Hepatocyte (in vitro differentiated cells): ENCODE results near the gene C19orf85.

Source experiments
- CTCF ChIP-seq: fragments of 200-600 bp; sonication (generic); IDR thresholded peaks from 2 replicates; pipeline ENCODE4 v1.5.1; 2016; ENCODE audit warnings: antibody characterized with exemption, mild to moderate bottlenecking; ENCODE audit not compliant: poor library complexity
- EZH2 ChIP-seq: fragments of 200-600 bp; sonication (generic); IDR thresholded peaks from 2 replicates; pipeline ENCODE4 v1.6.1; 2016; ENCODE audit warnings: antibody characterized with exemption, mild to moderate bottlenecking, borderline replicate concordance

DNA sequence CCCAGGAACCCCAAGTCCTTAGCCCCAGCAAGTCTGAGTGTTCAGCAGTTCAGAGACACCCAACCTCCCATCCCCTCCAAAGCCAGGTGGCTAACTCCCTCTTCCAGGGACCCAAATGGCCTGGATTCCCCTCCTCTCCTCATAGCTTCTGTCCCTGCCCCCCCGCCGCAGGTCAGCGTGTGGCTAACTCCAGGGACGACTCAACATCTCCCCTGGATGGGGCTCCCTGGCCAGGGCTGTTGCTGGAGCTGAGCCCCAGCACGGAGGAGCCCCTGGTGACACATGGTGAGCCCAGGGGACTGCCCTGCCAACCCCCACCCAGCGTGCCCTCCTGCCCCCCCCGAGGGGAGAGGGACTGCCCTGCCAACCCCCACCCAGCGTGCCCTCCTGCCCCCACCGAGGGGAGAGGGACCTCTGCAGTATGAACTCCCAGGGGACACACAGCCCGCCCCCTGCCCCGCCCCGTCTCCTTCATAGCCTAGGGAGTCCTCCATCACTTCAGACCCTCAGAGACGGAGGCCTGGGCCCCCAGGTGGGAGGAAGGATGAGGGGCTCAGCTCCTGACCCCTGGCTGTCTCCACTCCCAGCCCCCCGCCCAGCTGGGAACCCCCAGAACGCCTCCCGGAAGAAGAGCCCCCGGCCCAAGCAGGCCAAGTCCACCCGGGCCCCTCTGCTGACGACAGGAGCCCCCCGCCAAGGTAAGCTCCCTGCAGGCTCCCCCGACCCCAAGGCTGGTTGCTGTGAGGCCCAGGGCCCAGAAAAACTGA lies 25.3 kb upstream of the C19orf85 start:
- TF ChIP-seq CTCF (no peak), EZH2 (no peak)
